Caco-2 (cell line): ENCODE results near the gene DIS3L2. TPM values are rescaled to one million over a fixed set of nuclear protein-coding genes. Genes with fewer than 3 reads are reported as not detected.

ENCODE experiments used
- BruUV-seq: library from RNA; stranded (reverse); fragments of 400-500 nt; replicated peaks from 2 replicates; lab custom pipeline; 2021; lab: Mats Ljungman, UMichigan
- CTCF ChIA-PET: fragments of 300-600 bp; sonication (Branson Sonifier 250); formaldehyde crosslinking; loops from one replicate; lab custom pipeline; 2022; ENCODE audit warnings: antibody characterized with exemption; lab: Charles Lee
- POLR2A ChIA-PET: fragments of 300-600 bp; sonication (Branson Sonifier 250); formaldehyde crosslinking; loops from one replicate; lab custom pipeline; 2022; ENCODE audit warnings: antibody characterized with exemption; lab: Charles Lee
- DNase-seq, 2 experiments: peaks; one replicate each; pipeline versions ENCODE4 v3.0.0 to v3.0.0-alpha.2; 2020 to 2022
- H3K27me3 ChIP-seq: replicated peaks from 2 replicates; pipeline ENCODE4 v1.6.0; 2011; ENCODE audit warnings: low read length; ENCODE audit not compliant: control insufficient read depth, insufficient read depth
- H3K36me3 ChIP-seq: 2 replicates; pipeline ENCODE4 v1.5.1; 2011; ENCODE audit warnings: low read length; ENCODE audit not compliant: control insufficient read depth, insufficient read depth
- H3K4me1 ChIP-seq: fragments of 250-450 bp; sonication (Bioruptor Pico); 2 replicates; pipeline ENCODE4 v1.5.1; 2020; ENCODE audit warnings: mild to moderate bottlenecking
- H3K4me3 ChIP-seq: 2 replicates; pipeline ENCODE4 v1.5.1; 2011; ENCODE audit warnings: low read depth, mild to moderate bottlenecking, control low read depth, low read length
- H3K9me3 ChIP-seq: fragments of 250-450 bp; sonication (Bioruptor Pico); 2 replicates; pipeline ENCODE4 v1.5.1; 2020; ENCODE audit warnings: mild to moderate bottlenecking, moderate library complexity
- H3K27ac Mint-ChIP-seq: one replicate; pipeline ENCODE4 v1.8.0; 2022; ENCODE audit warnings: mixed read lengths; ENCODE audit not compliant: unreplicated experiment
- H3K27me3 Mint-ChIP-seq: one replicate; pipeline ENCODE4 v1.8.0; 2022; ENCODE audit warnings: mixed read lengths; ENCODE audit not compliant: insufficient read depth, unreplicated experiment
- H3K36me3 Mint-ChIP-seq: one replicate; pipeline ENCODE4 v1.8.0; 2022; ENCODE audit warnings: mild to moderate bottlenecking, mixed read lengths; ENCODE audit not compliant: insufficient read depth, unreplicated experiment
- H3K4me1 Mint-ChIP-seq: one replicate; pipeline ENCODE4 v1.8.0; 2022; ENCODE audit warnings: low read depth, mixed read lengths; ENCODE audit not compliant: unreplicated experiment
- H3K4me3 Mint-ChIP-seq: one replicate; pipeline ENCODE4 v1.8.0; 2022; ENCODE audit warnings: mild to moderate bottlenecking, moderate library complexity, mixed read lengths; ENCODE audit not compliant: unreplicated experiment
- H3K9me3 Mint-ChIP-seq: one replicate; pipeline ENCODE4 v1.8.0; 2022; ENCODE audit warnings: mixed read lengths; ENCODE audit not compliant: unreplicated experiment
- intact Hi-C: fragments of 100-400 bp; cut with micrococcal nuclease; formaldehyde crosslinking; loops from one replicate; pipeline ENCODE4 v1.10.0; 2022; ENCODE audit not compliant: unreplicated experiment
- total RNA-seq: library from RNA; stranded (reverse); gene quantifications from 2 replicates; pipeline ENCODE4 v1.2.3, GENCODE V29; 2022
- TF ChIP-seq, protein P1 (sequence below), 2 experiments: fragments of 200-600 bp in 1 of 2; IDR thresholded peaks; 1 replicate in 1 of 2; 2 replicates in 1 of 2; pipeline versions ENCODE4 v1.5.1 to v1.8.0; 2011 to 2022; ENCODE audit warnings: antibody characterized with exemption in 1 of 2, control low read depth in 1 of 2, inconsistent platforms in 1 of 2, low read depth in 1 of 2, low read length in 1 of 2, mild to moderate bottlenecking in 1 of 2, moderate library complexity in 1 of 2; ENCODE audit not compliant: insufficient read depth in 1 of 2, severe bottlenecking in 1 of 2, unreplicated experiment in 1 of 2

The DIS3L2 gene
- total RNA-seq, 1 experiment from 2014 or later = 15.5 TPM

DNA sequence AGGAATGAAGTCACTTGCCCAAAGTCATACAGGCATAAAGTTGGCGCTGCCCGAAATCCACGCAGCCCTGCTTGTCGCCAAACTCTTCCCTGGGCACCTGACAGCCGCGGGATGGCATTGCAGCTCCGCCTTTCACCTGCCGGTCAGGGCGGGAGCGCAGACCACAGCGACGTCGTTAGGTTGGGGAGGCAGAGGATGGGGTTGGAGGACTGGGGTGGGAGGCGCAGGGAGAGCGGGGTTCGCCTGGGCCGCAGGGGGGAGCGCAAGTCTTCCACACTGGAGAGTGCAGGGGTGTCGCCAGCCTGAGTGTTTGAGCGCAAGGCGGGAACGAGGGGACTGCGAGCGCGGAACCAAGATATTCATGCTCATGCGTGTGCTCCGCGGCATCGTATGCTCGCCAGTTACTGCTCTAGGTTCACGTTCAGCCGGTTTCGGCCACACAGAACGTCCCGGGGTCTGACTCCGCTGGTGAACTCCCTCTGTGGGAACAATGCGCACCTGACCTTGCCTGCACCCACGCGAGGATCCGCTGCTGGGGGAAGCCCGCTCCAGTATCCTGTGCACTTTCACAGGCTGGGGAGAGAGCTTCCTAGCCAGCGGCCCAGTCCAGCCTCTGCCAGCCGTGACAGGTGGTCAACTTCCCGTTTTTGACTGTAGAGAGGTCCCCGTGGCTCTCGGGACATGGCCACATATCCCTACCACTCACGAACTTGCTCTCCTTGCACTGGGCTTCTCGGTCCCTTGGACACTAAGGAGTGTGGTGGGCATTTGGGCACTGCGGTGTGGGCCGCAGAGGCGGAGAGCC is 34.5 kb upstream of the DIS3L2 start:
- H3K4me3 ChIP-seq = peak overlapping the region; percentile 49
- DNase-seq = no peak
- no peaks in the 10 kb centered on the region for H3K4me1 ChIP-seq
- ChIA-PET CTCF (interaction anchor here (0.6 to 1.0 kb wide), 5 partner anchors 9 to 210 kb away, joined by 3 to 8 read pairs (median 4); partner anchors contain the start of gene DIS3L2), POLR2A (no interaction called here)
- Mint-ChIP-seq H3K4me3 (peak overlapping the region; percentile 65), H3K9me3 (no peaks in the 10 kb centered on the region), H3K4me1 (no peaks in the 10 kb centered on the region), H3K36me3 (no peaks in the 10 kb centered on the region), H3K27ac (no peak overlapping the region), H3K27me3 (peaks cover 11% of the 10 kb centered on the region)
- H3K27me3 ChIP-seq = no peaks in the 10 kb centered on the region; the same call in 1 of the 2 replicates
- TF ChIP-seq, protein P1, sequence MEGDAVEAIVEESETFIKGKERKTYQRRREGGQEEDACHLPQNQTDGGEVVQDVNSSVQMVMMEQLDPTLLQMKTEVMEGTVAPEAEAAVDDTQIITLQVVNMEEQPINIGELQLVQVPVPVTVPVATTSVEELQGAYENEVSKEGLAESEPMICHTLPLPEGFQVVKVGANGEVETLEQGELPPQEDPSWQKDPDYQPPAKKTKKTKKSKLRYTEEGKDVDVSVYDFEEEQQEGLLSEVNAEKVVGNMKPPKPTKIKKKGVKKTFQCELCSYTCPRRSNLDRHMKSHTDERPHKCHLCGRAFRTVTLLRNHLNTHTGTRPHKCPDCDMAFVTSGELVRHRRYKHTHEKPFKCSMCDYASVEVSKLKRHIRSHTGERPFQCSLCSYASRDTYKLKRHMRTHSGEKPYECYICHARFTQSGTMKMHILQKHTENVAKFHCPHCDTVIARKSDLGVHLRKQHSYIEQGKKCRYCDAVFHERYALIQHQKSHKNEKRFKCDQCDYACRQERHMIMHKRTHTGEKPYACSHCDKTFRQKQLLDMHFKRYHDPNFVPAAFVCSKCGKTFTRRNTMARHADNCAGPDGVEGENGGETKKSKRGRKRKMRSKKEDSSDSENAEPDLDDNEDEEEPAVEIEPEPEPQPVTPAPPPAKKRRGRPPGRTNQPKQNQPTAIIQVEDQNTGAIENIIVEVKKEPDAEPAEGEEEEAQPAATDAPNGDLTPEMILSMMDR (IDR thresholded peaks at IDR 0.05; ENCODE audit: insufficient read depth in 1 of 2, low read depth in 1 of 2, low read length in 1 of 2, severe bottlenecking in 1 of 2, unreplicated experiment in 1 of 2) = no peak
- no peaks in the 10 kb centered on the region for H3K9me3 ChIP-seq
- H3K36me3 ChIP-seq = no peaks in the 10 kb centered on the region
- BruUV-seq = no TSS peak
- intact Hi-C loops = loop anchor here (5.0 kb wide), 2 partner anchors 400 to 510 kb away; no protein-coding TSS in a partner anchor

GRCh38 chr2:231927566-231927890 is 34.0 kb upstream of the DIS3L2 start:
- no peaks in the 10 kb centered on the region for H3K9me3 Mint-ChIP-seq
- no peaks in the 10 kb centered on the region for H3K4me1 ChIP-seq
- BruUV-seq = no TSS peak
- DNase-seq = no peak
- H3K4me3 Mint-ChIP-seq = peak overlapping the region; percentile 65
- TF ChIP-seq, protein P1 (IDR thresholded peaks at IDR 0.05; ENCODE audit: insufficient read depth in 1 of 2, low read depth in 1 of 2, low read length in 1 of 2, severe bottlenecking in 1 of 2, unreplicated experiment in 1 of 2) = no peak
- intact Hi-C loops = loop anchor here (5.0 kb wide), 2 partner anchors 400 to 510 kb away; no protein-coding TSS in a partner anchor
- ChIA-PET CTCF (no interaction called here), POLR2A (no interaction called here)
- H3K27ac Mint-ChIP-seq = no peak overlapping the region
- no peaks in the 10 kb centered on the region for H3K9me3 ChIP-seq
- H3K36me3 ChIP-seq = no peaks in the 10 kb centered on the region
- no peaks in the 10 kb centered on the region for H3K36me3 Mint-ChIP-seq
- H3K27me3 ChIP-seq = no peaks in the 10 kb centered on the region; the same call in 1 of the 2 replicates
- no peaks in the 10 kb centered on the region for H3K4me1 Mint-ChIP-seq
- no peak overlapping the region for H3K4me3 ChIP-seq
- peaks cover 11% of the 10 kb centered on the region for H3K27me3 Mint-ChIP-seq

DNA sequence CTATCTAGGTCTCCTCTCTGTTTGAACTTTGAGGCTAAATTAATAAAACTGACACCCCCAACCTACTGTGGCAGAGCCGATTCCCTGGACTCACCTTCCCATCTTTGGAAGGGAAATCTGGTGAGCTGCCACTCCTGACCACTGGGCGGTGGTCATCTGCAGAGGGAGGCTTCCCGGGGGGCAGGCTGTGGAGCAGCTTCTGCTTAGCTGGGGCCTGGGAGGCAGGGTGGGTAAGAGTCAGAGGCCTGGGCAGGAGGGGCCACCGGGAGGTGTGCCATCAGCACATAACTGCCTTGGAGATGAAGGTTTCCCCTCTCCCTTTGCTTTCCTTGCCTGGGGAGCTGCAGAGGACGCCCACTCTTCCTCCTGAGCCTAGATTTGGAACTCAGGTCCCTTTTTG is 33.0 kb upstream of the DIS3L2 start:
- Mint-ChIP-seq H3K4me3 (no peak overlapping the region), H3K9me3 (no peaks in the 10 kb centered on the region), H3K4me1 (no peaks in the 10 kb centered on the region), H3K27me3 (peaks cover 11% of the 10 kb centered on the region), H3K27ac (no peak overlapping the region), H3K36me3 (no peaks in the 10 kb centered on the region)
- DNase-seq = peak in 1 of 2 experiments; percentile 42
- POLR2A ChIA-PET = no interaction called here
- CTCF ChIA-PET = no interaction called here
- H3K9me3 ChIP-seq = no peaks in the 10 kb centered on the region
- intact Hi-C loops = loop anchor here (5.0 kb wide), 2 partner anchors 399 to 509 kb away; no protein-coding TSS in a partner anchor
- H3K36me3 ChIP-seq = no peaks in the 10 kb centered on the region
- no peaks in the 10 kb centered on the region; the same call in 1 of the 2 replicates for H3K27me3 ChIP-seq
- TF ChIP-seq, protein P1 (IDR thresholded peaks at IDR 0.05; ENCODE audit: insufficient read depth in 1 of 2, low read depth in 1 of 2, low read length in 1 of 2, severe bottlenecking in 1 of 2, unreplicated experiment in 1 of 2) = peak; percentile 13 to 24
- H3K4me1 ChIP-seq = no peaks in the 10 kb centered on the region
- H3K4me3 ChIP-seq = no peak overlapping the region
- BruUV-seq = no TSS peak
